HL-60 (cell line): ENCODE data around the gene MACROD2.

Experiments used
- CTCF ChIP-seq: IDR thresholded peaks from one replicate; pipeline ENCODE4 v1.5.1; 2011; ENCODE audit warnings: low read length, control low read depth, inconsistent platforms; ENCODE audit not compliant: insufficient read depth
- POLR2AphosphoS5 ChIP-seq: IDR thresholded peaks from 2 replicates; pipeline ENCODE4 v1.6.1; 2012; ENCODE audit warnings: low read depth
- REST ChIP-seq: IDR thresholded peaks from 2 replicates; pipeline ENCODE4 v1.6.1; 2012; ENCODE audit warnings: low read depth; ENCODE audit not compliant: insufficient replicate concordance

- TF ChIP-seq CTCF, result no peak
- TF ChIP-seq POLR2AphosphoS5, result no peak
- no peak for TF ChIP-seq REST
Observed at GRCh38 chr20:14727485-14728150, 732.3 kb downstream of the MACROD2 start.
